Hematopoietic multipotent progenitor cell (in vitro differentiated cells): ENCODE results near the gene SHTN1. TPM values are rescaled to one million over a fixed set of nuclear protein-coding genes. Genes with fewer than 3 reads are reported as not detected.
A peak's percentile ranks its signal among the peaks of the same experiment; 100 is the strongest.

Source experiments
- DNase-seq, 3 donors: peaks; one replicate each; pipeline ENCODE4 v3.0.0-alpha.2; 2011 to 2015; ENCODE audit warnings: low read depth in 2 of 3, low spot score in 2 of 3
- total RNA-seq: library from RNA; depleted of rRNA; stranded (reverse); fragments of >200 nt; gene quantifications from one replicate; pipeline ENCODE4 v1.2.3, GENCODE V29; 2012

The SHTN1 gene
- total RNA-seq, 1 donor: 0.54 TPM

- no peak for DNase-seq
Observed at GRCh38 chr10:116919164-116919563, 85.8 kb downstream of the SHTN1 start.

DNA sequence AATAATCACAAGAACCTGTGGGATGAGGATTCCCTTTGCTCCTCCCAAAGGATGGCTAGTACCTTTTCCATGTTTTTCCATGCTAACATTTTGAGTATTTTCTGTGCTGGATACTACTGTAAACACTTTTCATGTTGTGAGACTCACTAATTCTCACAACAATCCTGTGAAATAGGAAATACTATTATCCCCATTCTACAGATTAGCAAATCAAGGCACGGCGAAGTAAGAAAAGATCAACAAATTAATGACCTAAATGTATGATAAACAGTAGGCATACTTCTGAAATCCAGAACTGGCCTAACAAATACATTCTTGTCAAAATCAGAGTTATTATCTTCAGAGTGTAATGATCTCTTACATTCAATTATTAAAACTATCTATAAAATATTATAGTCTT lies 86.4 kb downstream of the SHTN1 start:
- DNase-seq: no peak

DNA sequence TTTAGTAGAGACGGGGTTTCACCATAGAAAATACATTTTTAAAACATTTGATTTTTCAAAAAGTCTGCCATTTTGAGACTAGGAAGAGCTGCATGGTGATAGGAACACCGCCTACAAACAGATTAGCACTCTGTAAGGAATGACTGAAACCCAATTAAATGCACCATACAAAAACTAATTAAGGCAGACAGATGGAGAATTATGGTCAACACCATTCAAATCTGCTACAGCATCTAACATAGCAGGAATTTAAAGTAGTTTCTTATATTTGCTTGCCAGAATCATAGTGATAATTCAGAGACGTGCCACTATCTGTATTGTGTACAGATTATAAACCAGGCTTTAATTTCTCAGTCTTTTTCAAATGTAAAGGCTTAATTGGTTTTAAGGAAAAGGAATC lies 87.5 kb downstream of the SHTN1 start:
- DNase-seq: no peak

DNA sequence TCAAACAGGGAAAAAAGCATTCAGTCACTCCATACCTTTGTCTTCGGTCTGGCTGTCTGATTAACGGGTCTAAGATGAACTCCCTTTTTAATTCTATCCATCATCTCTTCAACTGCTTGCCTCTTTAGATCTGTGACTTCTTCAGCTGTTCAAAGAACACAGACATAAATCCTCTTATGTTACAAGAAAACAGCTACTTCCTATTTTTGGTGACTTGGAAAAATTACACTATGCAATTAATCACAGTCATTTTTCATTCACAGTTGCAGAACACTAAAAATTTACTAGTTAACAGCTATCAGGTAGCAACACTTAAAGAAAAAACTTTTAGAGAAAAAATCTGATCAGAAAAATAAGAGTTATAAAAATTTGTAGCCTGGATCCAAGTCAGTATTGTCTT lies 89.6 kb downstream of the SHTN1 start:
- DNase-seq: peak in 1 of 3 donors; percentile 56

DNA sequence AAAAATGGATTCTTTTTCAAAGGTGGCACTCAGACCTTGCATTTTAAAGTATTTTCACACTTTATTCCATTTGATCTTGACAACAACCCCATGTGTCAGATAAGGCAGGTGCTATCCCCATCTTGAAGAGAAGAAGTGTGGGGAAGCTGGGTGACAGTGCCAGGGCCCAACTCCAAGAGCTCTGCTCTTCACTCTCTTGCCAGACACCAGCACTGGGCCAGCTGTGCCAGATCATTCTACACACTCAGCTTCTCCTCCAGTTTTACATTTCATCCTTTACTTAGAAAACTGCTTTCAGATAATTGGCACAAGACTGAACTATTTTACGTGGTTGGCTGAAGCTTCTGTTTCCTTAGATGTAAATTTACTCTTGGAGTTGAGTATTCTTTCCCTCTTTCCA lies 91.3 kb downstream of the SHTN1 start:
- no peak for DNase-seq

DNA sequence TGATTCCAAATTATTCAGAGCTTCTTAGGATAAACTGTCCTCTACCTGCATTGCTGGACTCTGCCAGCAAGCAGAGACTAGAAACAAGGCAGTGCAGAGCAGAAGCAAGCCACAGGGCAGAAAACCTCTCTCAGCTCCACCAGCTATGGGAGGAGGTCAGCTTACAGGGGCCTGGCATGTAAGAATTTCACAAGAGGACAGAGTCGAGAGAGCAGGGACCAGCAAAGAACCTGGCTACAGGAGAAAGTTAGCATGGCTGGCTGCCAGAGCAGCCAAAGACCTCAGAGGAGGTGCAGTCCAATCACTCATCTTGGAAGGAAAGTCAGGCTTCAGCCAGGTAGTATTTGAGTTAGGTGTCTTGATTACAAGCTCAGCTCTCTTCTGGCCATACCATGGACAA lies 92.8 kb downstream of the SHTN1 start:
- no peak for DNase-seq

DNA sequence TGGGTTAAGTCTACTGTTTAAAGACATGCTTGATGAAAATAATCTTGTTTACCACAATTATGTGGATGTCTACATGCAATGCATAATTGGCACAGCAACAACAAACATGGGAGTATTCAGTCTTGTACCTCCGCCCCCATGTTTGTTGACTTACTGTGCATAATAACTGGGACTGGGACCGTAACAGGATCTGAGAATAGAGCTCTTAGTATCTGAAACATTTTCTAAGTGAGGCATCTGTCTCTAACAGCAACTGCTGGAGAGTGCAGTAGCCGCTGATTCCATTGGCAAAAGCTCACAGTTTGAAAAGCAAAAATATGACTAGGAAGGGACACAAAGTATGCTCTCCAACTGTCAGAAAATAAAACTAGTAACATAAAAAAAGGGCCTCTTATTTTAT lies 94.1 kb downstream of the SHTN1 start:
- DNase-seq: no peak

DNA sequence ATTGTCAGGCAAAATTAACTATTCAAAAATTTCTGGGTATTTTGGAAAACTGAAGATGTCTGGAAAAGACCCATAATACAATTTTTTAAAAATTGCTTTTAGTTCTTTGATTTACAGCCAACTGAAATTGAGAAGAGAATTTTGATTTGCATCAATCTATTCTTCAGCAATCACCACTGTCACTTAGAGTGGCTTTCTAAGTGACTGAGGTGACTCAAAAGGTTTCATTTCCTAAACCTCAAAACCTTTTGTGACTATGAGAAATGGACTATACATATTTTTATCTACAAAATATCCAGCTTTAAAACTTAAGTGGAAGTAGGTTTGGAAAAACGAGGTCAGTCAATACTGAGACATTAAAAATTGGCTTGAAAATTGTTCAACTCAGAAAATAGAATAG lies 95.7 kb downstream of the SHTN1 start:
- DNase-seq: no peak

DNA sequence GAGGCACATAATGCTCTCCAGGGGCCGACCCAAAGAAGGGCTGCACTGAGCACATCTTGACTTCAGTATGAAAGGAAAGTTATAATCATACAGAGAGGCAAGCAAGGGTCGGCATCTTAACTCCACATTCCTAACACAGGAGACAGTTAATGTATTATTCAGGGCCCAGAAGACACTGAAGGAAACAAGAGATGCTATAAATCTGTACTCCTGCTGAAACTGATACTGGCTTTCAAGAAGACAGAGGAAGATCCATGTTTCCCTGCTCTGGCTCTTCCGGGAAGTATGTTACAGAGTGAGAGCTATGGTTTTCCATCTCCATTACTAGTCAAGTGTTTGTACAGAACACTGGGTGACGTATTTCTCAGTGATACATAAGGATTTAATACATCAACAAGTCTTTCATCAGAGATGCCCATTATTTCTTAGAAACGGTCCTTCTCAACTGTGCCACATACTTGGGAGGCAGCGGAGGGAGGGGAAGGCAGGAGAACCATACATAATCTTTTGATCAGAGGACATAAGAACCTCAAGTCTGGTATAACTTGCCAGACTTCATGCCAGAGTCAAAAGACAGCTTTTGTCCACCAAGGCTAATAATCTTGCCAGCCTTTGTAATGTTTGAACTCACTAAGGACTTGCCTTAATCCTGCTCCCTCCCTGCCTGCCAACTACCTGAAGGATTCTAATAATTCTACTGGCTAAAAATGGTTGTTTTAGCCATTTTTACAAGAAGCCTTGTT lies 97.6 kb downstream of the SHTN1 start:
- DNase-seq: no peak

DNA sequence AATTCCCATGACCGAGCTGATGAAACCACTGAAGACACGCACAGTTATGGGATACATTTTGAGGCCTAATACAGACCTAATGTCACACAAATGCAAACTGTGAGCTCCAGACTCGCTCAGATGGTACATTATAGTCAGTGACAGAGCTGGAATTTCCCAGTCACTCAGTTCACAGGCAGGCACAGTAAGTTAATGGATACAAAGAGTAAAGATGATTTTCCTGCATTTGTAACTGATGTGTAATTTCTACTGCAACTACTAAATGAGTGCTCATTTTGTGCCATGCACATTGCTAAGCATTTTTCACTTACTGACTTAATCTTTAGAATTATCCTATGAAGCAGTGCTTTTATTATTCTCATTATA lies 99.2 kb downstream of the SHTN1 start:
- no peak for DNase-seq

- no peak for DNase-seq
Observed at GRCh38 chr10:116899626-116900025, 105.4 kb downstream of the SHTN1 start.

GRCh38 chr10:116893686-116894037 lies 111.3 kb downstream of the SHTN1 start:
- DNase-seq: no peak

GRCh38 chr10:116892907-116893685 lies 111.9 kb downstream of the SHTN1 start:
- DNase-seq: peak in 1 of 3 donors; percentile 18

DNA sequence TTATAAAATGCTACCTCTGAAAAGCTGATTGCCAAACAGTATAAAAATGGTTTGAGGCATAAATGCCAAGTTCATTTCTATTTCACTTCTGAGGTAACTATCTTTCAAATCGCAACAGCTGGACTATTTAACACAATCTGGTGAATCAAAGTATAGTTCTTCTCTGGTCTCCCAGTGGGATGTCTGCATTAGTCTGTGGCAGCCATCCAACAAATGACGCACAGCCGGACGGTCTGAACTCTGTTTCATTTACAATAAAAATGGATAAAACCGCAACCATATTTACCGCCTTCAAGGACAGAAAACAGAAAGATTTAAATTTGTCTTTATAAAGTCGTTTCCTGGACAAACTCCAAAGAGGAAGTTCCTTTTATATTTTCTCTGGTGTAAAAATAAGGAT lies 113.8 kb downstream of the SHTN1 start:
- peak in 2 of 3 donors; percentile 51 to 62 for DNase-seq

GRCh38 chr10:116889066-116889465 lies 115.9 kb downstream of the SHTN1 start:
- no peak for DNase-seq

DNA sequence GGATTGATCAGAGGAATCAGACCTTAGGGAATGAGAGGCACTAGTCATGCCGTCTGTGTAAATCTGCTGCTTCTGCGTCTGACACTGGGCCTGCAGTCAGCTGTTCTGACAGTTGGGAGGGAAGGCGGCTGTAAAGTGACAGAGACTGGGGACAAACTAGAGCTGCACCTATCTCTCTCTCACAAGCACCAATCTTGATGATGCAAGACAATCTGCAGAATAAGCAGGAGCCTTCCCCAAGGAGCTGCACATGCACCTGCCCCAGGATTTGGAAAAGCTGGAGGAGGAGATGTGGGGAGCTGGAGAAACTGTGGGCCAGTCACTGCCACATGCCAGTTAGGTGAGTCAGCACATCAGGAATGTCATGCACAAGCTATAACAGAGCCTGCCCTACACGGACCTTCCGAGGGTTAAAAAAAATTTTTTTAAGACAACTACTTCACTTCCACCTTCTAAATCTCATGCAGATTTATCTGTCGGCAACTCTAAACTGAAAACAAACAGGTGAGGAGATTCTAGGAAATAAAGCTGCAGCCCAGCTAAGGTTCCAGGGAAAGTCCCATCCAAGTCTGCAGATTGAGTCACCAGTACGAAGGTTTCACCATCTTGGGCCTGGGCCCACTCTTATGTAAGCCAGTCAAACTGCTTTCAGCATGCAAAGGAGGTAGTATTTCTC lies 116.5 kb downstream of the SHTN1 start:
- DNase-seq: no peak

DNA sequence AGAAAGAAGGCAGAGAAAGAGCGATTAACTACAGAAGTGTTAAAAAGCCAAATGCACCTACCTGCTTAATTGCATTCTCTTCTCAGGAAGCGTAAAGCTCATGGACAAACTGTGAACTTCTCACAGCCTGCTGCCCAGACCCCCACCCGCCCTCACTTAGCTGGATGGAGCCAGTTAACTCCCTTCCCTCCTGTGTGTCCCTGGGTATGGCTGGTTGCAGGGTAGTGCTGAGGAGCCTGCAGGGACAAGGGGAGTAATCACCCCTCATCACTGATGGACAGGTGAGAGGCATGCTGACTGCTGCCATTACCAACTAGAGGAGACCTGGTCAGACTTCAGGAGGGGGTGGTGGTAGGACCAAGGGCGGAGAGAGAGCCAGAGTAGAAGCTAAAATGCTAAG lies 118.2 kb downstream of the SHTN1 start:
- no peak for DNase-seq

DNA sequence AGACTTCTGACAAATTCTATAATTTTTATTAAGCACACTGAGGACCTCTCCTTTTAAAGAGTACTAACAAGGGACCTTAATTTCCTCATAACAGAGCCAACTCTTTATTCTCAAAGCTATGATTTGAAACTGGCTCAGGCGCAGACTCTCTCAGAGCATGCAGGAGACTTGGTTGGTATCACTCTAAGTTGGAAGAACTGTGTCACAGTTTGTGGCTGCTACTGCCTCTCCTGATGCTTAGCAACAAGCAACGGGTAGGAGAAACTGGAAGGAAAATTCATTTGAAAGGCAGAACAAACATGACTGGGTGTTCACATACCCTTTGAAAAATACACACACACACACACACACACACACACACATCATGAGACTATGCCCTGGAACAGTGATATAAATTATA lies 122.3 kb downstream of the SHTN1 start:
- no peak for DNase-seq

- no peak for DNase-seq
Observed at GRCh38 chr10:116880716-116881482, 124.1 kb downstream of the SHTN1 start.

- DNase-seq: no peak
Observed at GRCh38 chr10:116879817-116880216, 125.2 kb downstream of the SHTN1 start.

DNA sequence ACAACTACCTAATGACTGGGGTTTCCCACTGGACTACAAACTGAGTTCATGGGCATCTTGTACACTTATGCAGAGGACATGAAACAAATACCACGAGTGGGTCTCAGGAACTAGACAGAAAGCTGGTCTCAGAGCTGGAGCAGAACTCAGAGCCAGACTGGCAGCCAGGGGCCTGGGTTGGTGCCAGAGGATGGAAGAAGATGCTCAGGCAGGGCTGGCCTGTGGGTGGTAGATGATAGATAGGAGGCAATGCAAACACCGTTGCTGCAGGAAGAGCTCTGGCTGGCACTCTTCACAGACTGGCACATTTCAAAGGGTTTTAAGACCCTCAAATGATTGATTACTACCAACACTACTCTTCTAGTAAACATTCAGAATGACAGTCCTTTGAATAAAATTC lies 126.9 kb downstream of the SHTN1 start:
- DNase-seq: no peak
